GM12874 (cell line): Measurements from ENCODE around the gene ZGPAT.

ENCODE experiments used
- CTCF ChIP-seq: IDR thresholded peaks from 2 replicates; pipeline ENCODE4 v1.5.1; 2011; ENCODE audit warnings: low read depth, mild to moderate bottlenecking, control low read depth, low read length, moderate library complexity; ENCODE audit not compliant: insufficient read depth

The ZGPAT gene

GRCh38 chr20:63769891-63770474, 62.1 kb downstream of the ZGPAT start:
- TF ChIP-seq CTCF: no peak

GRCh38 chr20:63771046-63771707, 63.3 kb downstream of the ZGPAT start:
- no peak for TF ChIP-seq CTCF

GRCh38 chr20:63772781-63773518, 65.1 kb downstream of the ZGPAT start:
- TF ChIP-seq CTCF: no peak

- TF ChIP-seq CTCF: no peak
Observed at GRCh38 chr20:63773571-63774241, 65.9 kb downstream of the ZGPAT start.

- TF ChIP-seq CTCF: no peak
Observed at GRCh38 chr20:63774306-63774705, 66.5 kb downstream of the ZGPAT start.

GRCh38 chr20:63775096-63775978, 67.5 kb downstream of the ZGPAT start:
- TF ChIP-seq CTCF: no peak
